ENCODE results near the gene GSTO1.

DNA sequence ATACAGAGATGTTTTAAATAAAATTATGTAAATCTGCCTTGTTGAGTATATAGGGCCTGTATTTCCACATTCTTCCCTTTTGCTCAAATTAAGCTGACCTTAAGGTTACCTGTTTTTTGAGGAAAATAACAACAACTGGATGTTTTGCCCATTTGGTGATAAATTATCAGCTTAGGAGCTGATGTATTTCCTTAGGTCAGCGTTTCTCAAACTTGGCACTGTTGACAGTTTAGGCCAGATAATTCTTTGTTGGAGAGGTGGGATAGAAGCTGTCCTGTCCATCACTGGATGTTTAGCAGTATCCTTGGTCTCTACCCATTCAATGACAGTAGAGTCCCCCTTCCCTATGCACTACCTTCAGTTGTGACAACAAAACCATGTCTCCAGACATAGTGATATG is 21.5 kb downstream of the GSTO1 start:
- TF ChIP-seq EZH2 (IDR thresholded peaks at IDR 0.05; ENCODE audit: insufficient read depth, poor library complexity, severe bottlenecking) (no peak), EZH2phosphoT487 (IDR thresholded peaks at IDR 0.05; ENCODE audit: insufficient read depth, low read depth) (no peak)
